SKM-1 (cell line): ENCODE measurements around the gene MAB21L4.

Source experiments
- DNase-seq: peaks from one replicate; lab custom pipeline; 2025; ENCODE audit not compliant: unreplicated experiment; lab: John Stamatoyannopoulos, UW

Gene MAB21L4

DNA sequence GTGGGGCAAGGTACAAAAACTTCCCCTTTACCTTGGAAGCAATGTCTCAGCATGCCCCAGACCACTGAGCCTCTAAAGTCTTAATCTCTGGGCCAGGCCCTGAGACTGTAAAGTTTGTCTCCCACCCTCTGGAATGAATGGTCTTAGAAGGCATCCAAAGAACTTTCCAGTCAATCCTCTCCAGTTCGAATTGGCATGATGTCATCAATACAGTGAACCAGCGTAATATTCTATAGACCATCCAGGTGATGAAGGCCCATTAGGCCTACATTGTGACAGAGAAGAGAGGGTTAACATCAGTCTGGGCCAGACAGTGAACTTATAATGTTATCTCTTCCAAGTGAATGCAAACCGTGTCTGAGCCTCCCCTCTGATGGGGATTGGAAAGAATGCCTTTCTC lies 11.2 kb downstream of the MAB21L4 start:
- DNase-seq: no peak

DNA sequence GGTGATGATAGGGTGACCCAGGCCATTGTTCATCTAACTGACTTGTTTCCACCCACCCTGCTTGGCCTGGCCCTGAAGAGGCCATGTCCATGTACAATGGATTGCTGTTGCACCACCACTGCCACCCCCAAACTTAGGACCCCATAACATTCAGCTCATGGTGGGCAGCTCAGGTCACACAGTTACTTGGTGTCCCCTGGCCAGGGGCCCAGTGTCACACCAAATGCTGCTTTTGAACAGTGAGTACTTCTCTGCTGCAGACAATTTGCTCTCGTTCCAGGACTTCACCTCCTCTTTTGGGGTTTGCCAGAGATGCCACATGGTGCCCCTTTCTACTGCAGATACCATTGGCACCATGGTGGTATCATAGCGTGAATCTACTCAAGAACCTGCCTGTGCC lies 11.7 kb downstream of the MAB21L4 start:
- DNase-seq: no peak

DNA sequence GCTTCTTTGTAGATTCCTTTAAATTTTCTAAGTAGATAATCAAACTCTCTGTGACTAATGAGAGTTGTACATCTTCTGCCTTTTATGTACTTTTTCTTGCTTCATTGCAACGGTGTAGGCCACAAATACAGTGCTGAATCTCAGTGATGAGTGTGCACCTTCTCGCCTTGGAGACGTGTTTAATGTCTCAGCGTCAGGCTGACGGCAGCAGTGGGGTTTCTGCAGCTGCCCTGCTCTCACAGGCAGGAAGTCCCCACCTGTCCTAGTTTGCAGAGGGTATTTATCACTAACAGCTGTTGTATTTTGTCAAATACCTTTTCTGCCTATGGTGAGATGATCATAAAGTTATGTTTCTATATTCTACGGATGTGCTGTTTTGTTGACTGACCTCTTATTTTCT lies 14.0 kb downstream of the MAB21L4 start:
- no peak for DNase-seq

DNA sequence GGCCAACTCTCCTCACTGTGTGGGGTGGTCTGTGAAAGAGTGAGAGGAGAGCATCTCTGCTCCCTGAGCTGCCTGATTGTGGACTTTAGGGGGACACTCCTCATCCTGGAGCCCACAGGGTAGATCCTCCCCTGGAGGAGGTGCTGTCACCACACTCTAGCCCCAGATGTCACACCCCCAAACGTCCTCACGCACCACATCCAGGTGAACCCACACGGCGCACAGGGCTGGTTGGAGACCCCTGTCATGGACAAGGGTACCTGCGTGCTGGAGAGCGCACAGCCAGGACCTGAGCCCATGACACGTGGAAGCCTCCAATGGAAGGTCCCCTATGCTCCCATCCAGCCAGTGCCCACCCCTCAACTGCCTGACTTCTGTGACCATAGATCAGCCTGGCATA lies 16.9 kb downstream of the MAB21L4 start:
- no peak for DNase-seq

DNA sequence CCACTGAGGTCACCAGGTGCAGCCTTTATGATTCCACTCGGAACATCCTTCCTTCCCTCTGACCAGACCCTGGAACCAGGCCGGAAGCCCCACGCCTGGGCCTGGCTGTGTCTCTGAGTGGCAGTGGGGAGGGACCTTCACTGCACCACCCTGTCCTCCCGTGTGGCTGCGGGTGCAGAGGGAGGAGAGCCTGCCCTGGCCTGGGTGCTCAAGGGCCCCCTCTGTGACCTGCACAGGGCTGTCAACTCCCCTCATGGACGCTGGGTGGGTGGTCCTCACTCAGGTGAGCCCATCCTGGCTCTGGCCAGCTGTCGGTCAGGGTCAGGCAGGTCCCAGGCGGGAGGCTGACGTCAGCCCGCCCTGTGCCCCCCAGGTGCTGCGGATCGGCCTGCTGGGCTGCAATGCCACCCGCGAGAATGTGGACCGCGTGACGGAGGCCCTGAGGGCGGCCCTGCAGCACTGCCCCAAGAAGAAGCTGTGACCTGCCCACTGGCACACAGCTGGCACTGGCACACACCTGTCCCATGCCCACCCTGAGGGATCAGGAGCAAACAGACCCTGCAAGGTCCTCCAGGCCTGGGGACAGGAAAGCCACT lies 17.5 kb downstream of the MAB21L4 start:
- DNase-seq: no peak

DNA sequence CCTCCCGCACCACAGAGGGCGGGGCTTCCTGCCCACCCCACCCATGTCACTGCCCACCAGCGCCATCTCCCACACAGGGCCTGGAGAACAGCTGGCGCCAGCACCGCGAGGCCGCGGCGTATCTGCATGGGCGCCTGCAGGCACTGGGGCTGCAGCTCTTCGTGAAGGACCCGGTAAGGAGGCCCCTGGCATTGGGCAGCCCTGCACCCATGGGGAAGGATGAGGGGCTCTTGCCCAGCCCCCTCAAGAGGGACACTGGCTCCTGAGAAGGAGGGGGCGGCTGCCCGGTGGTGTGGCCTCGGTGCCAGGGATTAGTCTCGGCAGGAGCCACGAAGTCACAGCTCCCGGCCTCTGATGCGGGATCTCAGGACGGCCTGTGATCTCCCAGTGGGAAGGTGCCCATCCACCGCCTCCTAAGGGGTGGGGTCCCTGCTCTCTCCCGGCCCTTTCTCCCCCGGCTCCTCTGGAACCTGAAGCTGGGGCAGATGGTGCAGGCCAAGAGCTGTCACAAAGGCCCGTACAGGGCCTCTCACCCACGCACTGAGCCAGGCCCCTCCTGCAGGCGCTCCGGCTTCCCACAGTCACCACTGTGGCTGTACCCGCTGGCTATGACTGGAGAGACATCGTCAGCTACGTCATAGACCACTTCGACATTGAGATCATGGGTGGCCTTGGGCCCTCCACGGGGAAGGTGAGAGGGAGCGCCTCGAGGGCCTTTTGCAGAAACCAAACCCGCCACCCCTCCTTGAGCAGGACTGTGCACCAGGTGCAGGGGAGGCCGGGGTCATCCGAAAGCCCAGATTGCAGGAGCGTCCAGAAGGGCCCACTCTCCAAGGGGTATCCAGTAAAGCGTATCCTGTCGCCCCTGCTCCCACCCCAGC lies 18.3 kb downstream of the MAB21L4 start:
- no peak for DNase-seq

DNA sequence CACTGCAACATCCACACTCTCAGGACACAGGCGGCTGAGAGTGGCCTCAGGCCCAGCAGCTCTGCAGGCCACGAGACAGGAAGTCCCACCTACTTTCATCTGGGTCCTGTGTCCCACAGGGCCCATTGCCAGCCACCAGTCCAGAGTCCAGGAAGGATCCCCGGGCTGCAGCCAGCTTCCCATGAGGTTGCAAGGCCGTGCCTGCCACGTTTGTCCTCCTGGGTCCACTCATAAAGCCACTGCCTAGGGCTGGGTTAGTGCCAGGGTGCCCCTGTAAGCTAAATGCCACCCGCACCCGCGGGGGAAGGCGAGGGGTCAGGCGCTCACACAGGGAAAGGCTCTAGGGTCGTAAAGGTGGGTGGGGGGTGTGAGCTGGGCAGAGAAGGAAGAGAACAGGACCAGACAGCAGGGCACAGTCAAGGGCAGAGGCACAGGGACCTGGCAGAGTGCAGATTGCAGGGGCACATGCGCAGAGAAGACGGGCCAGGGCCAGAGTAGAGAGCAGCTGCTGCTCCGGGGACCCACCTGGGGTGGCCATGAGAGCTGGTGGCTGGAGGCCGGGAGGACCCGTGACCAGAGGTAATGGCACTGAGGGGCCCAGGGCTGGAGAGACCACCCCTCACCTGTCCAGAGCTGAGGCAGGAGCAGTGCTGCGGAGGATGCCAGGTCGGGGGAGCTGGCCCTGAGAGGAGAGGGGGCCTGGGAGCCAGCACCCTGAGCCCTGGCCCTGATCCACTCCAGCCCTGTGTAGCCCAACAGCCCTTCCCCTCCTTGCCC lies 19.3 kb downstream of the MAB21L4 start:
- DNase-seq: no peak

DNA sequence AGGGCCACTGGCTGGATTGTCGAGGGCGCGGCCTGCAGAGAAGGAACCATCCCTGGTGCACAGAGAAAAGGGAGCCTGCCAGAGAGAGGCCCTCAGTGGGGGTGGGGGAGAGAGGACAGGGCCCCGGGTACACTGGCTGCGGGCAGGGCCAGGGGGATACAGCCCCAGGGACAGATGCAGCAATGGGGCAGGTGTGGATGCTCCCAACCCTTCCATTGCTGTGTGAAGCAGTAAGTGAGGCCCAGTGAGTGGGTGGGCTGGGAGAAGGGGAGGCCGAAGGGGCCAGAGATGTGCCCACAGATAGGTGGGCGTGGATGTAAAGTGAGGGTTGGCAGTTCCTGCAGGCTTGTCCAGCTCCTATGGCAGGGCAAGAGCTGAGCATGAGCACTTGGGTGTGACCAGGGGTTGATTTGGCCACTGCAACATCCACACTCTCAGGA lies 19.9 kb downstream of the MAB21L4 start:
- DNase-seq: no peak

DNA sequence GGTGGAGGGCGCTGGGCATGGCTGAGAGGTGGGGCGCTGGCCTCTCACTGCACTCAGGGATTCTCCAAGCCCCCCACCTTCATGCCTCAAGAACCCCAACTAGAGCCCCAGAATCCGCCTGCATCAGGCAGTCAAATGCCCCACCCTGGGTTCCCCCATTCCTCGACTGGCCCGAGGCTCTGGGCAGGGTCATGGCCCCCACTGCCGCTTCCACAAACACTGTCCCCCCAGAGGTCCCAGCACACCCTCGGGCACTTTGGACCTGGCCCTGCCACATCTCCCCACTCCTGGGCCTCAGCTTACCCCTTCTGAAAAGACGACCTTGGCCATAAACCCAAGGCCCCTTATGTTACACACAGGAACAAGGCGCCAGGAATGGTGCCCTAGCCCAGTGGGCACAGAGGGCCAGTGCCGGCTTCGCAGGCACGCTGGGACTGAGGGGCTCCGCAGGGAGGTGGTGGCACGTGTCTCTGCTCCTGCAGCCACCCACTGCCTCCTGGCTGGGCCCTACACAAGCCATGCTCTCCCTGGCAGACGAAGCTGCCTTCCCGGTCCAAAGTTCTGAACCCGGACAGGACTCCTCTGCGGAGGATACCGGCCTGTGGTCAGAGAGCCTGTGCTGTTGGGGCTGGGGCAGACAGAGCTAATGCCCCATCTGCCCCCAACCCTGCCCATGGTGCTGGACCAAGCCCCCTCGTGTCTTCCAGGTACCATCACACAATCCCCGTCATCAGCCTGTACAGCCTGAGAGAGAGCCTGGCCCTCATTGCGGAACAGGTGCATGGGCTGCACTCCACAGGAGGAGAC lies 20.5 kb downstream of the MAB21L4 start:
- no peak for DNase-seq

DNA sequence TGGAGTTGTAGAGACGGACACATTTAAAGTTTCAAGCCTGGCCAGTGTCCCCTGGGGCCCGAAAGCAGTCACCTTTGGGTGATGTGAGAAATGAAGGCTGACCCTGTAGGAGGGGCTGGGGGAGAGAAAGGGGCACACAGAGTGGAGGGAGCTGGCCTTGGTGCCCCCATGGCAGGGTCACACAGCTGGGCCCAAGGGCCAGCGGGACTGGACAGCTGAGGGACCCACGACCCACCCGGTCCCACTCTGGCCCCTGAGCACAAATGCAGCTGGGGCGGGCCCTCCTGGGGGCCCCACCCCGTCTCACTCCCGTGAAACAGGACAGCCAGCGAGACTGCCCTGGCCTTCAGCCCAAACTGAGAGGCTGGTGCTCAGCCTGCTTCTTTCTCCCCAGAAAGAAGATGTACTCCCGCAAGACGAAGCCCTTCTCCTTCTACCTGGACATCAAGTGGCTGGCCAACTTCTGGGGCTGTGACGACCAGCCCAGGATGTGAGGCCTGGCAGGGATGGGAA lies 21.2 kb downstream of the MAB21L4 start:
- no peak for DNase-seq

DNA sequence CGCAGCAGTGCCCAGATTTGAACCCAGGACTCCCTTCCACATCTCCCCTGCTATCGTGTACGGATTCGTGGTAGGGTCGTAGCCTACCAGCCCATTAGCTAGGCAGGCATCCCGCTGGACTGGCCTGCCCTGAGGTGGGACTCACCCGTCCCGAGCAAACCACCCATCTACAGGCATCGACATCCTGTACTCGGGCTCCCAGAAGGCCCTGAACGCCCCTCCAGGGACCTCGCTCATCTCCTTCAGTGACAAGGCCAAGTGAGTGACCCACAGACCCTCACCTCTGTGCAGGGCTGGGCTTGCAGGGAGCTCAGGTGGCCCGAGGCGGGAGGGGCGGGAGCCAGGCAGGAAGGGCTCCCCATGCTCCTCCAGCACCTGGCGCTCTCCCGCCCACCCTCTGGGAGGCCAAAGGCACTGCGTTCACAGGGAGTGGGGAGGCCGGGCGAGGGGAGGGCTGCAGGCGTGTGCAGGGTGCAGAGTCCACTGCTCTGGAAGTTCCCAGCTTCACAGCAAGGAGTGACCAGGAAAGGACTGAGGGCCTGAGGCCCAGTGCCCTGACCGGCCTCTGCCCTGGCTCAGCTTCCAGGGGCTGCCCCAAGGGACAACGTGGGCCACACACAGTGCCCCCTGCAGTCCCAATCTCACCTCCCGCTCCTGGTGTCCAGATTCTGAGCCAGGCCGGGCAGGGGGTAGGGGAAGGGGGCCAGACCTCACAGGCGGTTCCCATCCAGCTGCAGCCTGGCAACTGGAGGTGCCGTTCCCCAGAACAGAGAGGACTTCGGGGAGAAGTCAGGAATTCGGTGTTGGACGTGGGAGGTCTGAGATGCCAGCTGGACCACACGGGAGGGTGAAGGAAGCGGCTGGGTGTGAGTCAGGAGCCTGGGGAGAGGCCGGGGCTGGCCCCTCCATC lies 21.9 kb downstream of the MAB21L4 start:
- DNase-seq: no peak

DNA sequence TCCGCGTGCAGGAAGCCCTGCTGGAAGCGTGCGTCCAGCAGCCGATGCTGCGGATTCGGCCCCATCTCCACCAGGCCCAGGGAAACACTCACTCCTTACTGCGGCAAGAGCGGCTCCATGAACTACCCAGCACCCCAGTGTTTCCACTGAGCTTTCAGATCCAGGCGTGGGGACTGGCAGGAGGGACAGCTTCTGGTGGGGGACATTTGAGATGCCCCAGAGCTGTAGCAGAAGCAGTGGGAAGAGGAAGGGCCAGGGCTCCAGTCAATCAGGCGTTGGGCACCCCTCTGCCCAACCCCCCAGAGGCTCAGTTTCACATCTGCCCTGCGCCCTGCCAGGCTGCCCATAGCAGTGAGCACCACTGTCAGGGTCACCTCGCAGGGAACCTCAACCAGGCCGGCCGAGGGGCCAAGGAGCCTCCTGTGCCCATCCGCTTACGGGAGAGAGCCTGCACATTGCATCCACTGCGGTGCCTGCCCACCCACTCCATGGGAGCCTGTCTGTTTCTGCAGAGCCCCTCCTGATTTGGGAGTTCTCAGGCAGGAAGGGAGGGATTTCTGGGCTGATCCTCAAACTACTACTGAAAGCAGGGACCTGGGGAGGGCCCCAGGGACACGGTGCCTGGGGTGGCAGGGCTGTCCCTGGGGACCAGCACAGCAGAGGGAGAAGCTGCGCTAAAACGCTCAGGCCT lies 22.7 kb downstream of the MAB21L4 start:
- no peak for DNase-seq

DNA sequence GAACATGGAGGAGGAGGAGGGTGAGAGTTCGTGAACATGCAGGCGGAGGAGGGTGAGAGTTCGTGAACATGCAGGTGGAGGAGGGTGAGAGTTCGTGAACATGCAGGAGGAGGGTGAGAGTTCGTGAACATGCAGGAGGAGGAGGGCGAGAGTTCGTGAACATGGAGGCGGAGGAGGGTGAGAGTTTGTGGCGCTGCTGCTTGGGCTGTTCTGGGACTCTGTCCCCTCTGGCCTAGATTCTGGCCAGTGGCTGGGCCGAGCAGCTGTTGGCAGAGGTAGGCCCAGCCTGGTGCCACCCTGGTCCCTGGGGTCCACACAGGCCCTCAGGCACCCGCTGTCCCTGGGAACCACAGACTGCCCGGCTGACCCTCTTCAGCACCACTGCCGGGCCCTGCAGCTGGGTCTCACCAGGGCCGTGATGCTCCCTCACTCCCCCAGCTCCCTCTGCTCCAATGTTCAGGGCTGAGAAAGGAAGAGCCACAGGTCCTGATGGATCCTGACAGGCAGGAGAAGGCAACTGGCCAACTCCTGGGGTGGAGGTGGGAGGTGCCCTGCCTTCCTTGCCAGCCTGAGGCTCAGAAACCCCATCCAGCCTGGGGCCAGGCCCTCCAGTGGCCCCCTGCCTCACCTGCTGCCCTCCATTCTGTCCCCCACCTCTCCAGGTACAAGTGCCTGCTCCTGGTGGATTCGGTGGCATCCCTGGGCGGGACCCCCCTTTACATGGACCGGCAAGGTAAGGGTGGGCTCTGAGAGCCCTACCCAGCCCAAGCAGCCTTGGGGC lies 23.4 kb downstream of the MAB21L4 start:
- DNase-seq: no peak

DNA sequence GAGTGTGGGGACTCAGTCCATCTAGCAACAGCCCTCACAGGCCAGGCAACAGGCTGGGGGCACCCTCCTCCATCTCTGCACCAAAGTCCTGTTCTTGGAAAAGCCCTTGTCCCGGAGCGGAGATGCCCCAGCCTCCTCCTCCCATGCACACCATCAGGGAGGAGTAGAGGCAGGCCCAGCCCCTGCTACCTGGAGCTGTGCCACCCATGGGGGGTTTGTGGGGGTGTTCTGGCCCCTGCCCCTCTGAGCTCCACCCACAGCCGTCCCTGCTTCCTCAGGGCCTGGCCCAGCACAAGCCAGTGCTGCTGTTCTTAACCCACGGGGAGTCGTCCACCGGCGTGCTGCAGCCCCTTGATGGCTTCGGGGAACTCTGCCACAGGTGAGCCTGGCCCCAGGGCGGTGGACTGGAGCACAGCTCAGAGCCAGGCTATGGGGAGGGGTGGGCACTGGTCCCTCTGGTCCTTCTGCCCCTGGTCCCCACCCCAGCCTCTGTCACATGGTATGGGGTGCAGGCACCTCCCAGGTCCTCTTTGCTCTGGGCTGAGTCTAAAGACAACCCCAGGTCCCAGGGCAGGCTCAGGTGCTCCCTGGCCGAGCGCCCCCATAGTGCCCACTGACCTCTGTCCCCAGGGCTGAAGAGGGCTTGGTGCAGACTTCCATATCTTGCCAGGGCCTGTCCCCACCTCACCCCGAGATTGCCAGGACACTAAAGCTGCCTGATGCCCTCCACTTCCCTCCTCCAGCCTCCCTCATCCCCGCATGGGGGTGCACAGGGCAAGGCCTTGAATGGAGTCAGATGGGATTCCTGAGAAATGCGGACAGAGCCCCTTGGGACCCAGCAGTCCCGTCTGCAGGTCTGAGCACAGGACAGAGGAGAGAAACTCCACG lies 24.6 kb downstream of the MAB21L4 start:
- no peak for DNase-seq

DNA sequence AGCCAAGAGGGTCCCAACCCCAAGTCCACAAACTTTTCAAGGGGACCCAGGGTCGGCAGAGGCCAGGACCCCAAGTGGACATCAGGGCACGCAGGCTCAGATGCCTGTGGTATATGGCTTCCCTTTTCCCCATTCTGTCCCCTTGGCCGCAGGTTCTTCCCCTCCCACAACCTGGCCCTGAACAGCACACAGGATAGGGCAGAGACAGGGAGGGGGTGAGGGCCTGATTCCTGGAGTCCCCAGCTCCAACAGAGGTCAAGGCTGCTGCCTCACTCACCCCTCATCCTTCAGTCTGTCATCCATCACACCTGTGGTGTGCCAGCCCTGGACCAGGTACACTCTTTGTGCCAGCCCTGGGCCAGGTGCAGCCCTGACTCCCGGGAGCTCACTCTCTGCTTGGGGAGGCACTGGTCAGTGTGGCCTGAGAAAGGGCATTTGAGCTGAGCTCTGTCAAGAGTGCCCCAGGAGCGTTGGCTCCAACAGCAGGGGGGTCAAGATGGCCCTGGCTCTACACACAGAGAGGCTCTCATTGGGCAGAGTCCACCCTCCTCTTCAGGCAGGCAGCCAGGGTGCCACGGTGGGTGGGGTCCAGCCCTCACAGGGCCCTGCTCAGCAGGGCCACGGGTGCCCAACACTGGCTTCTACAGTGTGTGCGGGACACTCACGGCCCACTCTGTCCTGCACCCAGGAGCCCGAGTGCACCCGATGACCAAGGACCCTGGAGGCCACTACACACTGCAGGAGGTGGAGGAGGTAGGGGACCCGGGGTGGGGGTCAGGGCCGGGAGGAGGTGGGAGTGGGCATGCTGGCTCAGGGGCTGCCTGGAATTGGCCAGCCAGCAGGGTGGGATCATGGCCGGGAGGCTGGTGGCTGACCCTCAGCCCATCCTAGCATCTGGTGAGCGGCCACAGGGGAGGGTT lies 25.7 kb downstream of the MAB21L4 start:
- DNase-seq: no peak
